ENCODE measurements around the gene C2orf76. TPM values are rescaled to one million over a fixed set of nuclear protein-coding genes. Genes with fewer than 3 reads are reported as not detected.

C2orf76 gene
- total RNA-seq, 1 experiment from 2014 or later: 5.7 TPM

GRCh38 chr2:119308793-119309330 is 57.8 kb downstream of the C2orf76 start:
- no peak for DNase-seq
- H4K8ac ChIP-seq (replicated peaks; ENCODE audit: insufficient read length, low read depth, low read length): no peak overlapping the region
- peaks cover 23 to 35% of the 10 kb centered on the region in 2 experiments for H3K4me1 Mint-ChIP-seq

More at GRCh38 chr2:119308793-119309330, 57.8 kb downstream of the C2orf76 start:
- Histone ChIP-seq H2BK20ac (ENCODE audit: low read depth, low read length, poor library complexity, severe bottlenecking) (no peak overlapping the region), H3K79me1 (ENCODE audit: insufficient read depth, low read depth, low read length, poor library complexity, severe bottlenecking) (no peaks in the 10 kb centered on the region), H4K20me1 (ENCODE audit: control insufficient read depth, insufficient read depth, insufficient read length) (no peaks in the 10 kb centered on the region), H3T11ph (ENCODE audit: low read length) (no peak overlapping the region), H3K23me2 (ENCODE audit: insufficient read length, low read depth, low read length, poor library complexity, severe bottlenecking) (no peaks in the 10 kb centered on the region), H3K4me2 (ENCODE audit: insufficient read depth, insufficient read length, low read length) (no peak overlapping the region), H4K91ac (ENCODE audit: insufficient read length, low read depth, low read length) (no peak overlapping the region), H3K9me3 (ENCODE audit: control insufficient read depth, low read depth, low read length) (no peaks in the 10 kb centered on the region), H3K4me1 (ENCODE audit: insufficient read depth, low read length) (no peaks in the 10 kb centered on the region), H3K27ac (ENCODE audit: insufficient read length, low read depth, low read length) (no peak overlapping the region), H2AFZ (ENCODE audit: low read length) (no peak overlapping the region), H3K18ac (ENCODE audit: insufficient read length, low read depth, low read length) (no peak overlapping the region), H3K4ac (ENCODE audit: low read depth, low read length) (no peak overlapping the region), H2BK5ac (ENCODE audit: insufficient read length, low read length) (no peak overlapping the region), H3K9ac (ENCODE audit: extremely low read depth, insufficient read length, low read length) (no peak overlapping the region), H3K56ac (ENCODE audit: insufficient read length, low read depth, low read length) (no peak overlapping the region), H4K5ac (ENCODE audit: insufficient read length, low read depth, low read length) (no peak overlapping the region), H2AK5ac (ENCODE audit: insufficient read length, low read length) (no peak overlapping the region), H2BK12ac (ENCODE audit: insufficient read length, low read depth, low read length) (no peak overlapping the region), H3K14ac (ENCODE audit: insufficient read depth, low read length) (no peak overlapping the region), H3K79me2 (ENCODE audit: insufficient read depth, low read length) (no peaks in the 10 kb centered on the region), H2BK15ac (ENCODE audit: low read depth, low read length) (no peak overlapping the region), H3K23ac (ENCODE audit: insufficient read length, low read depth, low read length) (no peak overlapping the region), H2BK120ac (ENCODE audit: low read depth, low read length, poor library complexity, severe bottlenecking) (no peak overlapping the region), H3K27me3 (ENCODE audit: insufficient read depth, low read length) (no peaks in the 10 kb centered on the region)
- H3K4me3 Mint-ChIP-seq: no peak overlapping the region
- no peaks in the 10 kb centered on the region for H3K27me3 Mint-ChIP-seq (ENCODE audit: low read depth)
- H3K36me3 Mint-ChIP-seq (ENCODE audit: insufficient read depth in 1 of 3, low read depth in 3 of 3): no peaks in the 10 kb centered on the region
- H3K9me3 Mint-ChIP-seq: no peaks in the 10 kb centered on the region
- no peak for TF ChIP-seq CTCF (conservative IDR thresholded peaks at IDR 0.05)
- WGBS (ENCODE audit: extremely low coverage, insufficient read length, low lambda C conversion rate): no CpG with 5 or more reads among the region's 4 CpGs
- no peak overlapping the region for H3K27ac Mint-ChIP-seq

All from H9 (cell line).